GM21529 (cell line): ENCODE results near the gene CLK4.
"Not testable (repeated sequence)": the region's sequence is repeated elsewhere in the genome, so short reads cannot be mapped to it uniquely, and the experiment has no call there.

ENCODE experiments used
- ATAC-seq: cut with Tn5 transposase; IDR thresholded peaks from one replicate; pipeline ENCODE4 v1.9.1; 2021; ENCODE audit not compliant: unreplicated experiment

The CLK4 gene

DNA sequence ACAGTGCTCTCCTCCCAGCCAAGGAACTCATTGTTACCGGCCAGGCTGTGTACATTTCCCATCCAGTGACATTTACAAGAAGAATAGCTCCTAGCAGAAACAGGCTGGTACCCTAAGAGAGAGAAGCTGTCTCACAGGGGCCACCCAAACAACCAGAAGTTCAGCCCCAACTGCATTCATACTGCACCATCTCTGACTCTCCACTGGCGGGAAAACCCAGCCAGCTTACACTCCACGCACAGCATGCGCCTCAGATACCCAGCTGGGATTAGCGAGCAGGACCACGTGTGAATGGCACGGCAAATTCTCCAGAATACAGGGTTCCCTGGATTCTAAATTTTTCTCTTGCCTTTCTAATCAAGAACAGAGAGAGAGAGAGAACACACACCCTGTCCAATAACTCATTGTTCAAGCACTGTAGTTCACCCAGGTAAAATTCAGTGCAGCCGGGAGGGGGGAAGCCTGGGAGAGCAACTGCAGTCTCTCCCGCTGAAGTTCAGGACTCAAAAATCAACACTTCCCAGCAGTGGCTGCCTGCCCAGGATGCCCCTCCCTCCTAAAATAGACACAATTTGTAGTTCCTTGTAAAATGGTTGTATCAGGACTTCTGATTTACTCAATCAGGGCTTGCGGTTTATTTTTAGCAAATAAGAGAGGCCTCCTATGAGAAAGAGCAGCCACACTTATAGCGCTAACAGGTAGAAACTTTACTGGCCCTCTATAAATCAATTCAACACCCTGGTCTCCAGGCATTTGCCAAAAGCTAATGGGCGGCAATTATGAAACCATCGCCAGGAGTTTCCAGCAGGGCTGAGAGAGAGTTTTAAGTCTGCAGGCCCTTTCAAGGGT, 38.9 kb downstream of the CLK4 start:
- ATAC-seq = no peak

GRCh38 chr5:178586396-178586795, 40.5 kb downstream of the CLK4 start:
- no peak for ATAC-seq

DNA sequence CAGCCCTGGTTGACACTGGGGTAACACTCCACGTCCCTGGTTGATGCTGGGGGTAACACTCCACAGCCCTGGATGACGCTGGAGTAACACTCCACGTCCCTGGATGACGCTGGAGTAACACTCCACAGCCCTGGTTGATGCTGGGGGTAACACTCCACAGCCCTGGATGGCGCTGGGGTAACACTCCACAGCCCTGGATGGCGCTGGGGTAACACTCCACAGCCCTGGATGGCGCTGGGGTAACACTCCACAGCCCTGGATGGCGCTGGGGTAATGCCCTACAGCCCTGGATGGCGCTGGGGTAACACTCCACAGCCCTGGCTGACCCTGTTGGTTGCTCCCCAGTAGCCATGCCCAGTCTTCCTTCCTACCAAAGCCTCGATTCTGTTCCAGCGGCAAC, 41.4 kb downstream of the CLK4 start:
- ATAC-seq = not testable (repeated sequence)

DNA sequence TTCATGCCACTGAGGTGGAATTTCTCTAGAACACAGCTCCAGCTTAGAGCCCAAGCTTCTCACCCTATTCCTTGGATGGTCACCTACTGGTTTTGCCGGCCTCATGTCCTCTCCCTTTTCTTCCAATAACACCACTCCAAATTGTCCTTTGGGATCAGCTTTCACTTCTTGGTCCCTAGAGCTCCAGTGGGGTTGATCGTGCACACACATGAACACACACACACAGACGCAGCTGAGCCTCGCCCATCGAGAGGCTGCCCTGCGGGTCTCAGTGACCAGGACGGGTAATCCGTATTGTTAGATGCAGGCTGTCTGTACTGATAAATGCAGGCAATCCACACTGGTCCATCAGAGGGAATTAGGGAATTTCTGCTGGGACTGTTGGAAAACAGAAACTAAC, 43.6 kb downstream of the CLK4 start:
- no peak for ATAC-seq

DNA sequence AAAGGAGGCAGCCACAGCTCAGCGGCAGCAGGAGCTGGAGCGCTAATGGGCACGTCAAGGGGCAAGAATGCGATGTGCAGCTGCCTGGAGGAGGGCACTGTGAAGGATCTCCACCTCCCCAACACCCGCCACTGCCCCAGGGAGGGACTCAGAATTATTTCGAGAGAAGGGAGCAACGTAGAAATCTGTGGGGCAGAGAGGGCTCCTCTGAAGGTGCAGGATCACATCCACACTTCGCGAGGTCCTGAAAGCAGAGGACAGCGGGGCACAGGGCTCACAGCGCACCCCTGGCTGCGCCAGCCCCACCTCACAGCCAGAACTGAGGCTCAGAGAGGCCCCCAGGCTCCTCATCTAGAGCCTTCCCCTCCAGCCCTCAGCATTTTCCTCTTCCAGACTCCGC, 44.6 kb downstream of the CLK4 start:
- ATAC-seq = no peak

- ATAC-seq = no peak
Observed at GRCh38 chr5:178581621-178582020, 45.2 kb downstream of the CLK4 start.

DNA sequence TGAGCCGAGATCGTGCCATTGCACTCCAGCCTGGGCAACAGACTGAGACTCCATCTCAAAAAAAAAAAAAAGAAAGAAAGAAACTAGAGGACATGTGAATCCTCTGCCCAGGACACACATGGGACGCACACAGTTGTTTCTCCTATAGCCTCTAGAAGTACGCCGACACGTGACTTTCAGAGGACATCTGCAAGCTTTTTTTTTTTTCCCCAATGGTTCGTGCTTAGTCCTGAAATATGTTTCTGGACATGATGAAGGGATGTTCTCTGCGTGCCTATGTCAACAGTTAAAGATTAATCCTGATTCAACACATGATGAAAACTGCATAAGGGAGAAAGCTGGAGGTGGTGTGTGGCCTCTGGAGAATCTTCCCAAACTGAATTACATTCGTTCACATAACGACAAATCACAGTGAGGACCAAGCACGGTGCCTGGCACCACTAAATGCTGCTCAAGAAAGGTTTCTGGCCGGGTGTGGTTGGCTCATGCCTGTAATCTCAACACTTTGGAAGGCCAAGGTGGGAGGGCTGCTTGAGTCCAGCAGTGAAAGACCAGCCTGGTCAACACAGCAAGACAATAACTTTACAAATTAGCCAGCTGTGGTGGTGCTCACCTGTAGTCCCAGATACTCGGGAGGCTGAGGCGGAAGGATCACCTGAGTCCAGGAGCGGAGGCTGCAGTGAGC, 46.4 kb downstream of the CLK4 start:
- ATAC-seq = no peak

DNA sequence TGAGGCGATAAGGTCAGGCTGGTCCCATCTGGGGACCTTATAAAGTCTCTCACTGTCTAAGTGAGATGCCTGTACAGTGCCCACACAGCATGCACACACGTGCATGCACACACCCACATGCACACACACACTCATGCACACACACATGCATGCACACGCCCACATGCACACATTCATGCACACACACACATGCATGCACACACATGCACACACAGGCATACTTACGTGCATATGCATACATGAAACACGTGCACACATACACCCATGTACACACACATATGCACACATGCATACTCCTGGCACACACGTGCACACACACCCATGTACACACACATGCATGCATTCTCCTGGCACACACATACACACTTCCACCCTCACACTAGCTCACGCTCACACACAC, 48.9 kb downstream of the CLK4 start:
- ATAC-seq = no peak

DNA sequence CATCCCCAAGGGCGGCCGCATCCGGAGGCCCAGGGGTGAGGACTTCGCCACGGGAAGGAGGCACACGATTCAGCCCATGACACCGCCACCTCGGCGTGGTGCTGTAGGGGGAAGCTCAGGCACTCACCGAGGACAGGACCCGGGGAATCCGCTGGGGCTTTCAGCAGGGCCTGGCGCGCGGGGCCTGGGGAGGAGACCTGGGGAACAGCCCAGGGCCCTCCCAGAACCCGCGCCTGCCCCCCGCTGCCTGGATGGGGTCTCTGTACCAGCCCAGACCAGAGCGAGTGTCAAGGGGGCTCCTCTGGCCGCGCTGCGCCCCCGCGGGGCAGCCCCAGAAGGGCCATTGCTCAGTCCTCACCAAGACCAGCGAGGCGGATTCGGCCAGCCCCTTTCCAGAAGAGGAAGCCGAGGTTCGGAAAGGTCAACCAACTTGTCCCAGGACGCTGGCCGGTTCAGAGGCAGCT, 49.4 kb downstream of the CLK4 start:
- ATAC-seq = no peak

- no peak for ATAC-seq
Observed at GRCh38 chr5:178576591-178577351, 50.1 kb downstream of the CLK4 start.

DNA sequence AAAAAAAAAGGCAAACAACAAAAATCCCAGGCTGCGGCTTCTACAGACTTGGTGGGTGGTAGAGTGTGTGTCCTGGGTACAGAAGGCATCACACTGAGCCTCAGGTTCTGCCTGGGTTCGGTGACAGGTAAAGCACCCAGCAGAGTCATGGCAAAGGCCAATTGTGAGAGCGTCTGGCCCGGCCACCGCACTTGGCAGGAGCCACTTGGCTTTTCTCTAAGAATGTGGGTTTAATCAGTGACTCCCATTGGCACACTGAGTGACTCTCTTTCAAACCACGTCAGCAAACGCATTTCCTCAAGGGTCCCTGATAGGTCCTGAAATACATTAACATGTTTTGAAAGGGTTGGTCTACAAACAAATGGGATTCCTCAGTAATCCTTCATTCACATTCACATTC, 53.6 kb downstream of the CLK4 start:
- ATAC-seq = no peak

GRCh38 chr5:178572617-178573016, 54.2 kb downstream of the CLK4 start:
- no peak for ATAC-seq

GRCh38 chr5:178569485-178569884, 57.4 kb downstream of the CLK4 start:
- no peak for ATAC-seq

- ATAC-seq = no peak
Observed at GRCh38 chr5:178564811-178565550, 61.9 kb downstream of the CLK4 start.

- no peak for ATAC-seq
Observed at GRCh38 chr5:178564397-178564796, 62.5 kb downstream of the CLK4 start.

DNA sequence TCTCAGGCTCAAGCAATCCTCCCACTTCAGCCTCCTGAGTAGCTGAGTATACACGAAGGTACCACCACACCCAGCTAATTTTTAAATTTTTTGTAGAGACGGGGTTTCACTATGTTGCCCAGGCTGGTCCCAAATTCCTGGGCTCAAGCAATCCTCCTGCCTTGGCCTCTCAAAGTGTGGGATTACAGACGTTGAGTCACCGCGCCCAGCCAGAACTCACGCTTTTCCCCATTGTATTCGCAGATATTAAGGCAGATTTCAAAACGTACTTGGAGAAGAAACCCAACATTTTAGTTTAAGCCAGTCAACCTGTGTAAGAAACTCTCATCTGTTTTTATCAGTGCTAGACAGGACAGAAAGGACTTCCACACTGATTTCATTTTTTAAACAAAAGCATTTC, 63.2 kb downstream of the CLK4 start:
- ATAC-seq = no peak

GRCh38 chr5:178561746-178562264, 65.0 kb downstream of the CLK4 start:
- no peak for ATAC-seq

GRCh38 chr5:178560911-178561310, 65.9 kb downstream of the CLK4 start:
- ATAC-seq = no peak

- no peak for ATAC-seq
Observed at GRCh38 chr5:178557416-178557815, 69.4 kb downstream of the CLK4 start.

- no peak for ATAC-seq
Observed at GRCh38 chr5:178555771-178556211, 71.1 kb downstream of the CLK4 start.

GRCh38 chr5:178555005-178555404, 71.8 kb downstream of the CLK4 start:
- no peak for ATAC-seq
